GM12892 (cell line): ENCODE data around the gene INPP5A.

Source experiments
- POLR2A ChIP-seq: IDR thresholded peaks from 2 replicates; pipeline ENCODE4 v1.6.1; 2011; ENCODE audit warnings: low read depth, low read length, control low read depth
- POLR2AphosphoS5 ChIP-seq: IDR thresholded peaks from 2 replicates; pipeline ENCODE4 v1.6.1; 2011; ENCODE audit warnings: low read depth, low read length, control low read depth

DNA sequence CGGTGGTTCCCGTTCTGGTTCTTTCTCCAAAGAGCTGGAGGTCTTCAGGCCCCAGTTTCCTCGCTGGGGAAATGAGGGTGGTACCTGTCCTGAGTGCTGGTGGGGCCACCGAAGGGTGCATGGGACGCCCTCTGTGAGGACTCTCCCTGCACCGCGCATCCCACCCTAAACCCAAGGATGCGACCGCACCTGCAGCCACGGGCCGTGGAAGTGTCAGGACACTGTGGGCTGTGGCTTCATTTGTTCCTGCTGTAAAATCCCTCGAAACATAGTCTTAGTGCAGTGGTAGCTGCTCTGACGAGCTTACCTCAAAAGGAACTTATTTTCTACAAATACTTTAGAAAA, 164.2 kb downstream of the INPP5A start:
- TF ChIP-seq POLR2A (no peak), POLR2AphosphoS5 (no peak)
